Epithelial cell of proximal tubule (primary cell): ENCODE data around the gene EXD3. TPM values are rescaled to one million over a fixed set of nuclear protein-coding genes. Genes with fewer than 3 reads are reported as not detected.

Source experiments
- DNase-seq: peaks from one replicate; pipeline ENCODE4 v3.0.0-alpha.2; 2011; ENCODE audit warnings: low read depth
- H3K4me3 ChIP-seq: 2 replicates; pipeline ENCODE4 v1.5.1; 2011; ENCODE audit warnings: low read depth, mild to moderate bottlenecking, low read length
- CTCF ChIP-seq: conservative IDR thresholded peaks from 2 replicates; pipeline ENCODE4 v1.5.1; 2012; ENCODE audit warnings: low read depth, mild to moderate bottlenecking, low read length
- total RNA-seq: library from RNA; depleted of rRNA; stranded (reverse); fragments of >200 nt; gene quantifications from 2 replicates; pipeline ENCODE4 v1.2.3, GENCODE V29; 2015

Gene EXD3
- total RNA-seq, 1 donor from 2014 or later: 29.2 TPM

- no peak overlapping the region for H3K4me3 ChIP-seq
- no peak for DNase-seq
- no peak for TF ChIP-seq CTCF
Observed at GRCh38 chr9:137303893-137304382, 119.0 kb downstream of the EXD3 start.

- TF ChIP-seq CTCF: no peak
- no peak overlapping the region for H3K4me3 ChIP-seq
- DNase-seq: no peak
Observed at GRCh38 chr9:137303151-137303892, 119.6 kb downstream of the EXD3 start.

DNA sequence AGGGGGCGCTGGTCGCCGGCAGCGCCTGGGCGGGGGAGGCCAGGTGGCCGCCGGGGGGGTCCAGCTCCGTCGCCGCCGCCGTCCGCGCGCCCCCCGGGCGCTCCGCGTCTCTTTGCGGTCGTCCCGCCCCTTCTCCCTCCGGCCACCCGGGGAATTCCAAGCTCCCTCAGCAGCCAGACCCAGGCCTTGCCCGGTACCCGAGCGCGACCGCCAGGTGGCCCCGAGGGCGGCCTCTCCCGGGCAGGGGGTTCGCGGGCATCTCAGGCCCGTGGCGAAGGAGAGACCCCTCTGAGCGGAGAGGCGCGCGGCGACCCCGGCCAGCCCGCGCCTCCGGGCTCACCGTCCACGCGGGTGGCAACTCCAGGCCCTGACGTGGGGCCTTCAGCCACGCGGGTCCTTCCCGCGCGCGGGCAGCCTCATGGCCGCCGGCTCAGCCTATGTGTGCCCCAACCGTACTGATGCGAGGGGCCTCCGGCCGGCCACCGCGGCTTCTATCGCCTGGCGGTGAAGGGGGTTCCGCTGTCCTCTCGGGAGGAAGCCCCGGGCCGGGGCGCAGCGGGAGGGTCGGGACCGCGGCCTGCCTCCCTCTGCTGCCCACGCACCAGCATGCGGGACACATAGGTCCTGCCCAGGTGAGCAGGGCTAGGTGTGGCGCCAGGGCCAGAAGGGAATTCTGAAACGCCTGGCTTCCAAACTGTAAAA lies 120.4 kb downstream of the EXD3 start:
- peak; percentile 60 for TF ChIP-seq CTCF
- peak overlapping the region; percentile 45 for H3K4me3 ChIP-seq
- no peak for DNase-seq

DNA sequence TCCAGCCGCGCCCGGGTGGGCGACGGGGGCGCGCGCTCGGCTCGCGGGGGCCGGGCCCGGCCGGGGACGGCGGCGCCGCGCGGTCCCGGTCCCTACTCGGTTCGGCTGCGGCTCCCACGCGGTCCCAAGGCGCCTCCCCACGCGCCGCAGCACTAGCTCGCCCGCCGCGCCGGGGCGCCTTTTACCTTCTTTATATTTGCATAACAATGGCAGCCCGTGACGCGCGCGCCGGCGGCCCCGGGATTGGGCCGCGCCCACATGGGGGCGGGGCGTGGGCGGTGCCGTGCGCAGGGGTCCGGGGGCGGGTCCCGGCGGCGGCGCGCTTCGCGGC lies 120.9 kb downstream of the EXD3 start, which contains the start of gene NRARP:
Gene NRARP, minus strand, starts transcription at position 154 of the 331 bp plus-strand sequence. CDS start 343 bp downstream, outside the sequence.
- TF ChIP-seq CTCF: no peak
- H3K4me3 ChIP-seq: peak within 1 kb of the TSS; percentile 45
- no peak for DNase-seq

DNA sequence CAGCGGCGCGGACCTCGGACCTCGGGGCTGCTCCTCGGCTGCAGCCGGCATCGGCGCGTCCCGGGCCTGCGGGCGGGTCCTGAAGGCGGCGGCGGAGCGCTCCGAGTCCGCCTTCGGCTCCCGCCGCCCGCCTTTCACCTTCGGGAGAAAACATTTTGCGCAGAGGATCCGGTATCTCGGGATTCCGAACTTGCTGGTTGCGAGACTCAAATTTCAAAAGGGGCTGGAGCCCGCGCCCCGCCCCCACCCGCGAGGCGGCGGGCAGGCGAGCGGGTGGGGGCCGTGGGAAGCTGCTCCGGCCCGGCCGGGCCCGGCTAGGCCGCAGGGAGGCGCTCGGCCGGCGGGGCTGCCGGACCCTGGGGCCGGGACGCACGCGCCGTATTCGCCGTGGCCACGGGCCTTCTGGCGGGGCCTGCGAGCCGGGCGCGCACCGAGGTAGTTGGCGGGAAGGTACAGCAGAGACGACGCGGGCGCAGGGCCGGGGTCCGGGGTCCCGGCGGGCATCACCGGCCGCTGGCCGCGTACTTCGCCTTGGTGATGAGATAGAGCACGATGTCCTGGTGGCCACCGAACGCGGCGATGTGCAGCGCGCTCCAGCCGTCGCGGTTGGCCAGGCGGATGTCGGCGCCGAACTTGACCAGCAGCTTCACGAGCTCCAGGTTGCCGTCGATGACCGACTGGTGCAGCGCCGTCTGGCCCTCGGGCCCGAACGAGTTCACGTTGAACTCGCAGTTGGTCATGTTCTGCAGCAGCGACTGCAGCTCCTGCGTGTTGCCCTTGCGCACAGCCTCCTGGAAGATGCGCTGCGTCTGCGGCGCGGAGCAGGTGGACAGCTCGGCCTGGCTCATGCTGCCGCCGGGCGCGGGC lies 121.6 kb downstream of the EXD3 start:
- DNase-seq: no peak
- no peak for TF ChIP-seq CTCF

GRCh38 chr9:137300567-137301080 lies 122.3 kb downstream of the EXD3 start:
- peak overlapping the region; percentile 40 for H3K4me3 ChIP-seq
- DNase-seq: no peak

More for the DNA sequence above, 121.6 kb downstream of the EXD3 start:
- peak overlapping the region; percentile 40 for H3K4me3 ChIP-seq

More at GRCh38 chr9:137300567-137301080, 122.3 kb downstream of the EXD3 start:
- TF ChIP-seq CTCF: no peak
